Coronary artery (tissue), 2 donors: Measurements from ENCODE around the gene SLC7A8.

ENCODE experiments used
- DNase-seq: peaks from one replicate; pipeline ENCODE4 v3.0.0-alpha.2; 2017; ENCODE audit warnings: low spot score
- H3K27ac ChIP-seq, 2 donors: fragments of 200-600 bp; sonication (generic); one replicate each; pipeline ENCODE4 v1.5.1; 2016 to 2019
- H3K4me3 ChIP-seq: fragments of 200-600 bp; sonication (generic); 2 replicates; pipeline ENCODE4 v1.5.1; 2016; ENCODE audit warnings: mild to moderate bottlenecking, moderate library complexity
- TF ChIP-seq, protein P1 (sequence below): fragments of 200-600 bp; sonication (generic); IDR thresholded peaks from one replicate; pipeline ENCODE4 v1.5.1; 2019; ENCODE audit warnings: antibody characterized with exemption

Gene SLC7A8

DNA sequence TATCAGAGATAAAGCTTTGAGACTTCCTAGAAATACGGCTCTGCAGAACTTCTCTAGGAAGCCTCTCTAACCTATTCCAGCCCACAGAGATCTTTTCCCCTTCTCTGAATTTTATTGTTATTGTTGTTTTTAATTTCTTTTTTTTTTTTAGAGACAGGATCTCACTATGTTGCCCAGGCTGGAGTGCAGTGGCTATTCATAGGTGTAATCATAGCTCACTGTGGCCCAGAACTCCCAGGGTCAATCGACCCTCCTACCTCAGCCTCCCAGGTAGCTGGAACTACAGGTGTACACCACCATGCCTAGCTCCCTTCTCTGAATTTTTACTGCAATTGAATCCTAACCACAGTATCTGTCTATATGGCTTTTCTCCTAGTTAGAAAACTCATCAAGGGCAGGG, 19.6 kb downstream of the SLC7A8 start:
- no peak for DNase-seq
- no peak overlapping the region for H3K27ac ChIP-seq
- TF ChIP-seq, protein P1, sequence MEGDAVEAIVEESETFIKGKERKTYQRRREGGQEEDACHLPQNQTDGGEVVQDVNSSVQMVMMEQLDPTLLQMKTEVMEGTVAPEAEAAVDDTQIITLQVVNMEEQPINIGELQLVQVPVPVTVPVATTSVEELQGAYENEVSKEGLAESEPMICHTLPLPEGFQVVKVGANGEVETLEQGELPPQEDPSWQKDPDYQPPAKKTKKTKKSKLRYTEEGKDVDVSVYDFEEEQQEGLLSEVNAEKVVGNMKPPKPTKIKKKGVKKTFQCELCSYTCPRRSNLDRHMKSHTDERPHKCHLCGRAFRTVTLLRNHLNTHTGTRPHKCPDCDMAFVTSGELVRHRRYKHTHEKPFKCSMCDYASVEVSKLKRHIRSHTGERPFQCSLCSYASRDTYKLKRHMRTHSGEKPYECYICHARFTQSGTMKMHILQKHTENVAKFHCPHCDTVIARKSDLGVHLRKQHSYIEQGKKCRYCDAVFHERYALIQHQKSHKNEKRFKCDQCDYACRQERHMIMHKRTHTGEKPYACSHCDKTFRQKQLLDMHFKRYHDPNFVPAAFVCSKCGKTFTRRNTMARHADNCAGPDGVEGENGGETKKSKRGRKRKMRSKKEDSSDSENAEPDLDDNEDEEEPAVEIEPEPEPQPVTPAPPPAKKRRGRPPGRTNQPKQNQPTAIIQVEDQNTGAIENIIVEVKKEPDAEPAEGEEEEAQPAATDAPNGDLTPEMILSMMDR, result no peak
- H3K4me3 ChIP-seq, result no peak overlapping the region

DNA sequence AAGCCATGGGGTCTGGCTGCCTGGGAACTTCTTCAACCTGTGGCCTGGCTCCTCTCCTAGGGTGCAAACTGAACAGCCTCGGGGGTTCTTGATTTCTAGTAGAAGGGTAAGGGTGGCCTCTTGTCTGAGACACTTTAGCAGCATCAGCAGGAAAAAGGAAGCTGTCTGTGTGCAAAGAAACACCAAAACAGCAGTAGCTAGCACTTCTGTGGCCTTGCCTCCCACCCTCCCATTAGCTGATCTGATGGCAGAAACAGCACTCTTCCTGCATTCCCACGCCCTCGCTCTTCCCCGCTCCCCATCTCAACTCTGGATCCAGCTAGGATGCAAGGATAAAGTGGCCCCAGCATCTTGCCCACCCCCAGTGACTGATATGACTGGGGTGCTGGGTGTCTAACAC, 20.7 kb downstream of the SLC7A8 start:
- Histone ChIP-seq H3K4me3 (no peak overlapping the region), H3K27ac (peak overlapping the region in 1 of 2 donors; percentile 62)
- no peak for DNase-seq
- TF ChIP-seq, protein P1, result no peak

DNA sequence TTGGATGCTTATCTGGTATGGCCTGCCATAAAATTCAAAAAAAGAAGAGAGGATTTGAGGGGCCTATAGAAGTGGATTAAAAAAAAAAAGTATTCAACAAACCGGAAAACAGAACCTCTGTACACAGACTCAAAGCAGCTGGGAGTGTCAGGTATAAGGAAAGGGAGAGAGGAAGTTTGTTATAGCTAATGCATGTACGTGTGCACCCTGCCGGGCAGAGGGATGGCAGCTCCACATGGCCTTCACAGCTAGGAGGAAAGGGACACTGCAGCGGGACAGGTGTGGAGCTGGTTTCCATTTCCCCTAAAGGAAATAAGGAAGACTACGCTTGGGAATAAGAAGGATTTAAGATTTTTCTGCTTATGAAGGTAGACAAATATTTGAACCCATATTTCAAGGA, 21.5 kb downstream of the SLC7A8 start:
- Histone ChIP-seq H3K27ac (no peak overlapping the region), H3K4me3 (no peak overlapping the region)
- TF ChIP-seq, protein P1, result no peak
- no peak for DNase-seq

DNA sequence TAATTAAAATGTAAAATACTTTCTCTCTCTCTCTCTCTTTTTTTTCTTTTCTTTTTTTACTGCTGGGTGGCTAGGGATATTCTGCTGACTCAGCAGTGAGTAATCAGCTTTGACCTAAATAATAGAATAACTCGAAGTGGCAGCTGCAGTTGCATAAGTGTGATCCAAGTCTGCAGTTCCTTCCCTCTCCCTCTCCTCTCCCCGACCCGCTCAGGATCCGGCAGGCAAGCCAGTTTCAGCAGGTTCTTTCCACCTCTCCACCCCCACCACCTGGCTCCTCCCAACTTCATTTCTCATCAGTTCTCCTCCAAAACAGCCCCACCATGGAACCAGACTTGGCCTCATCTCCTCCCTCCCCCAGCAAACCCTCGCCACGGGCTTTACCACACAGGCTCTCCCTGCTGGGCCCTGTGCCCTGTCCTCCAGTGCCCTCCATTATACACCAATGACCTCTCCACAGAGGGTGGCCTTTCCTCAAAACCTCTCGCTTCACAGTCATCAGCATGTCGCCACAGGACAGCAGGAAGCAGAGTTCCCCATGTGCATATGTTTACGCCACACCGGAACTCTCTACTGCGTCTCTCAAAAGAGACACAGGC, 22.4 kb downstream of the SLC7A8 start:
- Histone ChIP-seq H3K27ac (peak overlapping the region in 1 of 2 donors; percentile 75), H3K4me3 (no peak overlapping the region)
- no peak for DNase-seq
- TF ChIP-seq, protein P1, result no peak

DNA sequence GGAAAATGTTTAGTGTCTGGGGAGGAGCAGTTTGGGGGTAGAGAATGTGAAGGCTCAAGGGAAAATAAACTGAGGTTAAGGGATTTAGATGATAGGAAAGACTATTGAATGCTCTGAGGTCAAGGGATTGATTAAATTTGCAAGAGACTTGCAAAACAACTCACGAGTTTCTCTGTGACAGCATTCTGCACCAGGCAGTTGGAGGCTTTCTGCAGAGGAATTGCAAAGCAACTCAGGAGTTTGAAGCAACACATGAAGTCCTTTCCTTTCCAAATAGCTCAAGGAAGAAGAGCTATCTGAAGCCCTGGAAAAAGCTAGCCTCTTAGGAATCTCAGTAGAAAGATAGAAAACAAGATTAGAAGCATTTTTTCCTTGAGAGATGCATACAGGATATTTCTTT, 23.9 kb downstream of the SLC7A8 start:
- Histone ChIP-seq H3K4me3 (no peak overlapping the region), H3K27ac (no peak overlapping the region)
- TF ChIP-seq, protein P1, result no peak
- DNase-seq, result no peak

DNA sequence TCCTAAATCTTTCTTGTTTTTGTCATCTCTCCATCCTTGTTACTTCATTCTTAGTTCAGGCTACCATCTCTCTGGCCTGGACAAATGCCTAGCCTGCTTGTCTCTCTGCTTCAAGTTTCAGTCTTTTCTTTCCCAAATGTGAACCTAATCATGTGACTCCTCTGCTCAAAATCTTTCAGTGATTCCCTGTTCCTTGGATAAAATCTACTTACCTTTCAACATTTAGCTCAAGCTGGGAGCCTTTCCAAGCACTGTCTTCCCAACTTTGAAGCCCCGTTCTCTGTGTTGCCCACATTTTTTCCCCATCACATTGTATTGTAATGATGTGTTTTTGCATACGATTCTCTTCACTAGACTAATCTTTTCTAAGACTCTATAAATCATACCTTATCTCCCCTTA, 24.7 kb downstream of the SLC7A8 start:
- TF ChIP-seq, protein P1, result no peak
- H3K27ac ChIP-seq, result no peak overlapping the region
- no peak overlapping the region for H3K4me3 ChIP-seq
- no peak for DNase-seq

DNA sequence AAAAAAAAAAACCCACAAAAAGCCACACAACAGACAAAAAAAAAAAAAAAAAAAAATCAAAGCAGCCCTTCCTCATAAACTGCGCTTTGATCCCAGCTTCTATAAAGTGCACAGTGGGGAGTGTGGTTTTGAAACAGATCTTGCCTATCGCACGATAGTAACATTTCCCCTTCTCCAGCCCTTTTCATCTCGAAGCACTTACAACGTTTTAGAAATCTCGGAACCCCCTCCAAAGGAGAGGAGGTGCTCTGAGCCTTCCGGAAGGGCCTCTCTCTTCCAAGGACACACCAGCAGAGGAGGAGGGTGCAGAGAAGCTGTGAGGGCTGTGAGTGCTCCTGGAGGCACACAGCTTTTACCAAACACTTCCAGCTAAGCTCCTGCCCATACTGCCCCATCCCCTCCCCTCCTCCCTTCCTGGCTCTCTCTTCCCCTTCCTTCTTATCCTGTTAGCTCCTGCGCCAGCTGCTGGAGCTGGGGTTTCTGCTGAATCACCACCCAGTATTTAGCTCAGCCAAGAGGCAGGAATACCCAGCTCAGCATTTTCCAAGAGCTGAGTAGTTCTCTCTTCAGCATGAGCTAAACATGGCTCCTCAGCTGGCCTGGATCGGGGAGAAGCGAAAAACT, 28.4 kb downstream of the SLC7A8 start:
- peak overlapping the region; percentile 47 for H3K4me3 ChIP-seq
- peak; percentile 94 for DNase-seq
- TF ChIP-seq, protein P1, result no peak
- peak overlapping the region; percentile 94 to 95 for H3K27ac ChIP-seq
